Measurements from ENCODE around the gene ITGB1. TPM values are rescaled to one million over a fixed set of nuclear protein-coding genes. Genes with fewer than 3 reads are reported as not detected.

The ITGB1 gene
- polyA plus RNA-seq, 4 donors, result 481 to 698 (median 568) TPM

- no peak for DNase-seq (ENCODE audit: low read depth in 4 of 4, low spot score in 2 of 4)
These were observed 1.4 kb downstream of the ITGB1 start for GRCh38 chr10:32956365-32957197.

- DNase-seq (ENCODE audit: low read depth in 4 of 4, low spot score in 2 of 4), result no peak
These were observed 2.2 kb downstream of the ITGB1 start for GRCh38 chr10:32955790-32956189.

- no peak for DNase-seq (ENCODE audit: low read depth in 4 of 4, low spot score in 2 of 4)
These were observed 2.7 kb downstream of the ITGB1 start for GRCh38 chr10:32955299-32955772.

GRCh38 chr10:32954545-32955298, 3.3 kb downstream of the ITGB1 start:
- no peak for DNase-seq (ENCODE audit: low read depth in 4 of 4, low spot score in 2 of 4)

- DNase-seq (ENCODE audit: low read depth in 4 of 4, low spot score in 2 of 4), result no peak
These were observed 4.0 kb downstream of the ITGB1 start for GRCh38 chr10:32954080-32954479.

GRCh38 chr10:32953277-32953927, 4.6 kb downstream of the ITGB1 start:
- no peak for DNase-seq (ENCODE audit: low read depth in 4 of 4, low spot score in 2 of 4)

- no peak for DNase-seq (ENCODE audit: low read depth in 4 of 4, low spot score in 2 of 4)
These were observed 5.3 kb downstream of the ITGB1 start for GRCh38 chr10:32952541-32953276.

- DNase-seq (ENCODE audit: low read depth in 4 of 4, low spot score in 2 of 4), result no peak
These were observed 5.9 kb downstream of the ITGB1 start for GRCh38 chr10:32952094-32952493.

GRCh38 chr10:32951111-32951510, 6.9 kb downstream of the ITGB1 start:
- DNase-seq (ENCODE audit: low read depth in 4 of 4, low spot score in 2 of 4), result no peak

GRCh38 chr10:32950591-32951108, 7.4 kb downstream of the ITGB1 start:
- DNase-seq (ENCODE audit: low read depth in 4 of 4, low spot score in 2 of 4), result no peak

GRCh38 chr10:32949221-32949678, 8.8 kb downstream of the ITGB1 start:
- DNase-seq (ENCODE audit: low read depth in 4 of 4, low spot score in 2 of 4), result no peak

- no peak for DNase-seq (ENCODE audit: low read depth in 4 of 4, low spot score in 2 of 4)
These were observed 9.6 kb downstream of the ITGB1 start for GRCh38 chr10:32948451-32948850.

GRCh38 chr10:32947586-32947985, 10.4 kb downstream of the ITGB1 start:
- no peak for DNase-seq (ENCODE audit: low read depth in 4 of 4, low spot score in 2 of 4)

GRCh38 chr10:32946108-32946507, 11.9 kb downstream of the ITGB1 start:
- DNase-seq (ENCODE audit: low read depth in 4 of 4, low spot score in 2 of 4), result no peak

GRCh38 chr10:32943854-32944661, 14.0 kb downstream of the ITGB1 start:
- DNase-seq (ENCODE audit: low read depth in 4 of 4, low spot score in 2 of 4), result no peak

- DNase-seq (ENCODE audit: low read depth in 4 of 4, low spot score in 2 of 4), result no peak
These were observed 14.6 kb downstream of the ITGB1 start for GRCh38 chr10:32943395-32943794.

- no peak for DNase-seq (ENCODE audit: low read depth in 4 of 4, low spot score in 2 of 4)
These were observed 15.9 kb downstream of the ITGB1 start for GRCh38 chr10:32942081-32942480.

- DNase-seq (ENCODE audit: low read depth in 4 of 4, low spot score in 2 of 4), result no peak
These were observed 16.7 kb downstream of the ITGB1 start for GRCh38 chr10:32941357-32941756.
